Measurements from ENCODE around the gene PRSS53.
"Not testable (repeated sequence)": the region's sequence is repeated elsewhere in the genome, so short reads cannot be mapped to it uniquely, and the experiment has no call there.

Gene PRSS53

DNA sequence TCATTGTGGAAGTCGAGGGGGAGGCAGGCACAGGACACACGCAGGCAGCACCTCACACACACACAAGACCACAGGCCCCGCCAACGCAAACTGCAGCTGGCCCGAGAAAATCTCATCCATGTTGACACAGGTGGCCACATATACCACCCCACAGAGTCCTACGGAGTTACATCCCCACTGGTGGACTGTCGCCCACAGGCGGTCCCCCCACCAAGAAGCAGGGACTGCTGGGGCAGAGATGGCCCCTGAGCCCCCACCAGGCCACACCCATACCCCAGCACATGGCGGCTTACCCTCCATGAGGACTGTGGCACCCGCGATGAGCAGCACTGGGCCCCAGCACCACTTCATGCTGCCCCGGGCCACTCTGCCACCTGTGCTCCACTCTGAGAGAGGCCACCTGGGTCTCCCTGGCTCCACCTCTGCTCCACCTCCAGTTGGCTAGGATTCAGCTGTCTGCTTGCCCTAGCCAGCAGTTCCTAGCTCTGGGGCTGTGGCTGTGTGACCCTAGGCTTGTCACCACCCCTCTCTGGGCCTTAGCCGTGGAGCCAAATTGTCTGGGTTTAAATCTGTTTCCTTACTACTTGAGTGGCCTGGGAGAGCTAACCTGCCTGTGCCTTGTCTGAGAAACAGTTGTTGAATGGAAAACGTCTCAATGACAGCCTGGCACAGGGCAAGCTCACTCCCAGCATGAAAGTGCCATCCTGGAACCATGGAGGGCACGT lies at the start of gene PRSS53:
TSS of gene PRSS53 (minus strand) at position 485 of the 725 bp plus-strand sequence. CDS start at position 351, 134 bp downstream.
- no peak for DNase-seq

DNA sequence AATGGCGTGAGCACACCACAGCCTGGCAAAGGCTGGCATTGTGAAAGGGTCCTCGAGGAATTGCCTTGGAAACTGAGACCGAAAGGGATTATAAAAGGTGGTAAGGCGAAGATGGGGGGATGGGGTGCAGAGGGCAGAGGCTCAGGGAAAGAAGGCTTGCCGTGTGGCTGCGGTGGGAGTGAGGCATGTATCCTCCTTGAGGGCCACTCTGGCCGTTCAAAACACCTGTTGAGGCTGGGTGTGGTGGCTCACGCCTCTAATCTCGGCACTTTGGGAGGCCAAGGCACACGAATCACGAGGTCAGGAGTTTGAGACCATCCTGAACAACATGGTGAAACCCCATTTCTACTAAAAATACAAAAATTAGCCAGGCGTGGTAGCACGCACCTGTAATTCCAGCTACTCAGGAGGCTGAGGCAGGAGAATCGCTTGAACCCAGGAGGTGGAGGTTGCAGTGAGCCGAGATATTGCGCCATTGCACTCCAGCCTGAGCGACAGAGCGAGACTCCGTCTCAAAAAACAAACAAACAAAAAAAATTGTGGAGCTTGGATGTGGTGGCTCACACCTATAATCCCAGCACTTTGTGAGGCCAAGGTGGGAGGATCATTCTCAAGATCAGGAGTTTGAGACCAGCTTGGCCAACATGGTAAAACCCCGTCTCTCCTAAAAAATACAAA lies 48.2 kb upstream of the PRSS53 start:
- DNase-seq, result not testable (repeated sequence)

DNA sequence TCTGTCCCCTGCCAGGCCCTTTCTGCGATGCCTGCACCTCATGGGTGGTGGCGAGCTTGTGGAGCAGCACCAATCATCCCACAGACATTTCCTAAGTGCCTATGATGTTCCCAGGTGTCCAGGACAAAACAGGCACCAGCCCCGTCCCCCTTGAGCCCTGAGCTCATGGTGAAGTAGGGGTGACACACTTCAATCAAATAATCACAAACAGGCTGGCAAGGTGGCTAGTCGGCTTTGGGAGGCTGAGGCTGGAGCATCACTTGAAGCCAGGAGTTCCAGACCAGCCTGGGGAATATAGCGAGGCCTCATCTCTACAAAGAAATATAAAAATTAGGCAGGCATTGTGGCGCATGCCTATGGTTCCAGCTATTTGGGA lies 47.5 kb upstream of the PRSS53 start:
- no peak for DNase-seq

DNA sequence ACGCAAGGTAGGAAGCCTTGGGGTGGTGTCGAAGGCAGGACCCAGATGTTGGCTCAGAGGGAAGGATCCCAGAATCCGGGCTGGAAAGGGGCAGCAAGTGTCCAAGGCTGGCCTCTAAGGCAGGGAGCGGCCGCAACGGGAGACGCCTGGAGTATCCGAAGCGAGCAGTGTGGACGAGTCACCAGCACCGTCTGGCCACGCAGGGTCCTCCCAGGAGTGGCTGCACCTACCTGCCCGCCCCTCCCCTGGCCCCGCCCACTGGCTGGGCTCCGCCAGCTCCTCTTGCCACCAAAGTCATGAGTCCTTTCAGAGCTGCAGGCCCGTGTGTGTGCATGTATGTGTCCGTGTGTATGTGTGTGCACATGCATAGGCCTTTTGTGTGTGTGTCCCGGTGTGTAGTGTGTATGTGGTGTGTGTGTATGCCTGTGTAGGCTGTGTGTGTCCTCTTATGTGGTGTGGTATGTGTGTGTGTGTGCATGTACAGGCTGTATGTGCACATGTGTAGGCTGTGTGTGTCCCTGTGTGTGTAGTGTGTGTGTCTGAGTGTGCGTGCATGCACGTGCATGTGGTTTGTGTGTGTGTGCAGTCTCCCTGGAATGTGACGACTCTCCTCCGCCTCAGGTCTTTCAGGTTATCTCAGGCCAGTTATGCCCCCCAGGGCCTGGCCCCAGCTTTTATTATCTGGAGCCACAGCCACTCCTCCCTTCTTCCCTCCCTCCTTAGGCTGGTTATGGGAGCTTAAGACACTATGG lies 47.0 kb upstream of the PRSS53 start, which contains the start of gene PRSS8:
TSS of gene PRSS8 (minus strand) at position 193 of the 752 bp plus-strand sequence. CDS start 229 bp downstream, outside the sequence.
- DNase-seq, result peak; percentile 32

DNA sequence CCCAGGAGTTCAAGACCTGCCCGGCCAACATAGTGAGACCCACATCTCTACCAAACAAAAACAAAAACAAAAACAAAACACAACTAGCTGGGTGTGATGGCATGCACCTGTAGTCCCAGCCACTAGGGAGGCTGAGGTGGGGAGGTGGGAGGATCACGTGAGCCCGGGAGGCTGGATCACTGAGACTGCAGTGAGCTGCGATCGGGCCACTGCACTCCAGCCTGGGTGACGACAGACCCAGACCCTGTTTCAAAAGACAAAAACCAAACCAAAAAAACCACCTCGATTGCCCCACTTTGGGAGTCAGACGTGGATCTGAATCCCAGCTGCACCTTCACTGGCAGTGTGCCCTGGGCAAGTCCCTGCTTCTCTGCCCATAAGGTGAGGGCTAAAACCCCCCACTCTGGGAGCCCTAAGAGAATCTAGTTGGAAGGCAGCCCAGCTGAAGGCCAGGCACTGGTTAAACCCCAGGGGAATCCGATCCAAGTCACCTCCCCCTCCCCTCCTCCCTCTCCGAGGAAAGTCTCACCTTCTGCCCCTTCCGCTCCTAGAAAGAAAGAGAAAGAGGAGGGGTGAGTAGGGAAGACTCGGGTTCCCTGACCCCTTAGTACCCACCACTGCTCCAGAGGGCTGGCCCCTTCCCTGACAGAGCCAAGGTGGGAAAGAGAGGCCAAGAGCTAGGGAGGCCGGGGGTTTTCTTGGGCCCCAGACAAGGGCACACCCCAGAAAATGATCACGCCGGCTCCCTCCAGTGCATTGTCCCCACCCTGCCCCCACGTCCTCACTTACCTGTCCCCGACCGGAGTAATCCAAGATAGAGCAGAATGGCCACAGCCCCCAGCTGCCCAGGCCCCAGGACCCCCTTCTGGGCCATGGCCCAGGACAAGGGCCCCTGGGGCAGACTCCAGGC lies 46.1 kb upstream of the PRSS53 start:
- no peak for DNase-seq

DNA sequence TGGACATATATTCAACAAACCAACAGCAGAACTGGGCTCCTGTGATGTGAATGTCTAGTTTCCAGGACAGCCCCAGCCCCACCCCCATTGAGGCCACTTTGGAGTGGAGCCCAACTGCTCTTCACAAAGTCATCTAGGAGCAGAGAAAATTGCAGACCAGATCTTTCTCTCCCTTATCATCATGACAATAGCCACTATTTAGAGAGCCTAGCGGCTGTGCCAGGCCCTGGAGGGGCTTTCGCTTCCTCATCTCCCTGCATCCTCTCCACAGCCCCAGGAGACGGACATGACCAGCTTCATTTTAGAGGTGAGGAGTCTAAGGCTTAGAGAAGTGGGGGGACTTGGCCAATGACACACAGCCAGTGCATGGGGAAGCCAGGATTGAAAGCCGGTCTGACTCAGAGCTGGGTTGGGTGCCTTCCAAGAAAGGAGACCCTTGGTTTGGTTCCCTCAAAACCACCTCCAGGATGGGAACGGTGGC lies 45.4 kb upstream of the PRSS53 start:
- DNase-seq, result no peak

DNA sequence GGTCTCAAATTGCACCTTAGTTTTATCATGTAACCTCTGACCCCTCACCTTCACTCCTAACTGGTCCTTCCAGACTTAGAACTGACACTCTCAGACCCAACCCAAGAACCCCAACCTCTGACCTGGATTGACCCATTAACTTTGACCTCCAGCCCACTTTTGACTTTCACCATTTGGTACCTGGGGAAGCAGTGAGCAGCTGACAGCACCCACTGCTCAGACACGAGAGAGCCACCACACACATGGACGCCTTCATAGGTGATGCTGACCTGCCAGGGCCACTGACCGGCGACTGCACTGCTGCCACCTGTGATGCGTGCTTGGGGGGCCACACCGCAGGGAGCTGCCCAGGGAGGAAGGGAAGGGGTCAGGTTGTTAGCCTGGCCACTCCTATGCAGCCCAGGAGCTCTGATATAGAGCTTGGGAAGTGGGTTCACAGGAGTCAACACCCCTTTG lies 44.3 kb upstream of the PRSS53 start:
- DNase-seq, result no peak

DNA sequence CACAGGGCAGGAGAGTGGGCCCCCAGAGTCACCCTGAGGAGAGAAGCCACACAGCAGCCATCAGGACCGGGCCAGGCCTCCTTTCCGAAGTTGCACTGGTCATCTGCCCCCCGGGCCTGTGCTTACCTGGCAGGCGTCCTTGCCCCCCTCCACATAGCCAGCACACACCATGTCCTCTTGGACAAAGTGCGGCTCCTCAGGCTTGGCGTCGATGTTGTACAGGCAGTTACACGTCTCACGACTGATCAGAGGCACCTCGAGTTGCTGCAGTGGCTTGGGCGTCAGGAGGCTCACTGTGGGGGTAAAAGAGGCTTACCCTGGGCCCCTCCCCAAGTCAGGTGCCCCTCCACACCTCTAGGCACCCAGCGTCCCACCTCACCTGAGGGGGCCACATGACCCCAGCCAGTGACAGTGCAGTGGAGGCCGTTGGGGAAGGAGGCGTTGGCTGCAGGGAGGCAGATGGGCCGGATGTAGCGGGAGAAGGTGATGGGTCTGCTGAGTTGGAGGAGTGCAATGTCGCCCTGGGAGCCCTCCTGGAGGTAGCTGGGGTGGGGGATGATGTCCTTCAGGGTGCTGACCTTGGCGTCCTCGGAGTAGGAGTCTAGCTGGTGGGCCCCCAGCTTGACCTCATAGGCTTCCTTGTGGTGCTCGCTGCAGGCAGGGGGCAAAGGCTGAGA lies 43.7 kb upstream of the PRSS53 start:
- DNase-seq, result no peak

DNA sequence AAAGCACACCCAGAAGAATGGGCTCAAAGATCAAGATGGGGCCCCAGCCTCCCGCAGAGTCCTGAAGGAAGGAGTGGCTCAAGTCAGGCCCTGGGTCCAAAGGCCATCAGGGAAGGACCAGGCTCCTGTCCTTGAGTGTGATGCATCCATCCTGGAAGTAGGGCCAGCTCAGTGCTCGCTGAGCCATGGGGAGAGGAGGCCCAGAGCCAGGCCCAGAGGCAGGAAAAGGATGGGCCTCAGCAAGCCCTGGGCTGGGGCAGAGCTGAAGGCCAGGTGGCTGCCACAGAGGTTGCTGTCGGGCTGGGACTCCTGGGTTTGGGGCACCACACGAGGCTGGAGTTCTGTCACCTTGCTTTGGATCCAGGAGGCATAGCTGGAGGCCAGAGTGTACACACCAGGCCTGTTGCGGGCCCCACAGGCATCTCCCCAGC lies 43.1 kb upstream of the PRSS53 start:
- no peak for DNase-seq

DNA sequence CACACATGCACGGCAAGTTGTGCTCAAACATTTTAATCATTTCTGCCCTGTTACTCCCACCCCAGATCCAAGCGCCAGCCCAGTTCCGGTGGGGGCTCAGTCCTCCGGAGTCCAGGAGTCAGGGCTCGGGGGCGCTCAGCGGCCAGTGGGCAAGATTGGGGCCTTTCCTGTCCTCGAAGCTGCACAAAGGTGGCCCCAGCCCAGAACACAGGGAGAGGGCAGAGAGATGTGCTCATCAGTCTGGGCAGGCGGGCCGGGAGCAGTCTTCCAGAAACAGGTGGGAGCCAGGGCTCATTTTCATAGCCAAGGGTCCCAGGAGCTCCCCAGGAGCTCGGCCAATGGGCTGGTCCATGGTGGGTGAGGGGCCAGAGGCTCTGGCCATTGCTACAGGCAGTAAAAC lies 42.7 kb upstream of the PRSS53 start:
- no peak for DNase-seq

DNA sequence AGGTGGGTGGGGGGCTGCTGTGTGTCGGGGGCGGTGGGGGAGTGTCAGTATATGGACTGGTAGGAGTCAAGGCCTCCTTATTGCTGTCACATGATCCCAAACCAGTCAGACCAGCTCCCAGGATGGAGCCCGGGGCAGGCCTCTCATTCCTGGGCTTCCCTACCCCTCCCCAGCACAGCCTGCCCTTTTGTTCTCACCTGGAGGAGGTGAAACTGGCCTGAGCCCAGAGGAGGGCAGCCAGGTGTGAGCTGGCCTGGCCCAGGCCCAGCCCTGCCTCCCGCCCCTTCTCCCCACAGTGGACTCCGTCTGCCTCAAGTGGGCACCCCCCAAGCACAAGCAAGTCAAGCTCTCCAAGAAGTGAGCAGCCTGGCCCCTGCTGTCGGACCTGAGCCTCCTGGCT lies 42.2 kb upstream of the PRSS53 start:
- no peak for DNase-seq

DNA sequence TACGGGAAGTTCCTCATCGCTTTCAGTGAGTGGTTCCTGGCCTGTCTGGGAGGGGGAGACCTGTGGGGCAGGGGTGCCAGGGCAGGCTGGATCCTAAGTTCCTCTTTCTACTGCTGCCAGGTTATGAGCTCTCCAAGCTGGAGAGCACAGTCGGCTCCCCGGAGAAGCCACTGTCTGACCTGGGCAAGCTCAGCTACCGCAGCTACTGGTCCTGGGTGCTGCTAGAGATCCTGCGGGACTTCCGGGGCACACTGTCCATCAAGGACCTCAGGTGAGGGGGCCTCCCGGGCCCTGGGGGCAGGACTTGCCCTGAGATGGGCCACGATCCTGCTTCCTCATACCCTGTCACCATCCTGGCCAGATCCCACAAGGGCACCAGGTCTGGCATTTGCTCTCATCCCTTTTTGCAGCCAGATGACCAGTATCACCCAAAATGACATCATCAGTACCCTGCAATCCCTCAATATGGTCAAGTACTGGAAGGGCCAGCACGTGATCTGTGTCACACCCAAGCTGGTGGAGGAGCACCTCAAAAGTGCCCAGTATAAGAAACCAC lies 41.7 kb upstream of the PRSS53 start:
- DNase-seq, result no peak

DNA sequence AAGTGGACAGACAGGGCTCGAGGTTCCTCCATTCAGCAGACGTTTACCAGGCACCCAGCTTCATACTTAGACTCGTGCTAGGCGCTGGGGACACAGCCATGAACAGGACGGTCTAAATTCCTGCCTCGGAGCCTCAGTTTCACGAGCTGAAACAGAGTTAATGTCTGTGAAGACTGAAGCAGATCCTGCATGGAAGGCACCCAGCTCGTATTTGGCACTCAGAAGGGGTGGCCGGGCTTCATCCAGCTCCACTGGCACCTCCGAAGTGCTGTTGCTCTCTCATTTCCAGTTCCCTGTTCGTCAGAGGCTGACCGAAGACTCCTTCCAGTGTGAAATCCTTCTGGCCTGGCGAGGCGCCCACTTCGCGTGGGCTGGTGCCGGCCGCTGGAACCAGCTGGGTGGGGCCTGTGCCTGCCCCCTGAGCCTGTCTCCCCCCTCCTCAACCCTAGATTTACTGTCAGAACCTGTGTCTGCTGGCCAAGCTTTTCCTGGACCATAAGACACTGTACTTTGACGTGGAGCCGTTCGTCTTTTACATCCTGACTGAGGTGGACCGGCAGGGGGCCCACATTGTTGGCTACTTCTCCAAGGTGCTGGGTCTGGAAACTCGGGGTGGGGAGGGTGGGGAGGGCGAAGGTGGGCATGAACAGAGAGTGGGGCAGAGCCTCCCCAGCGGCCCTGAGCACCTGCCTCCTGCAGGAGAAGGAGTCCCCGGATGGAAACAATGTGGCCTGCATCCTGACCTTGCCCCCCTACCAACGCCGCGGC lies 41.0 kb upstream of the PRSS53 start:
- DNase-seq, result no peak

DNA sequence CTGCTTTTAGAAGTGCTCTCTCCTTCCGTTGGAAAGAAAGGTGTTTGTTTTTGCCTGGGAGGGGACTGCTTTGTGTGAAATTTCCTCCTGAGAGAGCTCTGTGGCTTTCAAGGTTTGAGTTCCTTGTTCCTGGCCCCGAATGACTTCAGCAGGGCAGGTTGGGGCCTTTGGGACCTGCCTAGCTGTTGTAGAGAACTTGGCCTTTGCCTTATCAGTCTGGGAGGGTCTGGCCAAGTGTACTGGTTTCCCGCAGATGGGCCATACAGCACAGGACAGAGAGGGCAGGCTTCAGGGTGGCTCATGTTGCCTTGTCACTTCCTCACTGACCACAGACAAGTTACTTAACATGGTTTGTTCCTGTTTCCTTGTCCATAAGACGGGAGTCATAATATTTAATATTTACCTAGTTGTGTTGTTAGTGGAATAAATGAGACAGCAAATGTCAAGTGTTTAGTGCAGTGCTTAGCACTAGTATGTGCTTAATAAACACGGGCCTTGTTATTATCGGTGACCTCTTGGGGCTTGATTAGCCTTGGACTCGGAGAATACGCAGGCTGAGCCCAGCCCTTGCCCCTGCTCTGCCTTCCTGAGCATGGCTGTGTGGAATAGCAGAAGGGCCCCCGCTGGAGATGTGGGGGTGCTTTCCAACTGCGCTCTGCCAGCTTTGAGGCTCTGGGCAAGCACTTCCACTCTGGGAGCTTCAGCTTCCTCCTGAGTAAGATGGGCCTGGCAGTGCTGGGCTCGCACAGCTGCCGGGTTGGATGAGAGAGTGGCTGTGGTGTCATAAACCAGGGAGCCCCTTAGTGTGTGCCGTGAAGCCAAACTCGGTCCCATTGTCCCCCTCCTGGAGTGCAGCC lies 40.2 kb upstream of the PRSS53 start:
- no peak for DNase-seq

DNA sequence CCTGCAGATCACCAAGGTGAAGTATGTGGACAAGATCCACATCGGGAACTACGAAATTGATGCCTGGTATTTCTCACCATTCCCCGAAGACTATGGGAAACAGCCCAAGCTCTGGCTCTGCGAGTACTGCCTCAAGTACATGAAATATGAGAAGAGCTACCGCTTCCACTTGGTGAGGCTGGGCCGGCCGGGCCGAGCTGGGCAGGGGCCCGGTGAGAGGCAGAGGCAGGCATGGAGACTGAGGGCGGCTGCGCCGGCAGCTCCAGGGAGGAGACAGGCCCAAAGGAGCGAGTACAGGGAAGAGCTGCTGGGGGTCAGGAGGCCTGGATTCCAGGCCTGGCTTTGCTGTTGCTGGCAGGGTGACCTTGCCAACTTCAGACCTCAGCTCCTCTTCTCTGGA lies 38.4 kb upstream of the PRSS53 start:
- DNase-seq, result no peak

DNA sequence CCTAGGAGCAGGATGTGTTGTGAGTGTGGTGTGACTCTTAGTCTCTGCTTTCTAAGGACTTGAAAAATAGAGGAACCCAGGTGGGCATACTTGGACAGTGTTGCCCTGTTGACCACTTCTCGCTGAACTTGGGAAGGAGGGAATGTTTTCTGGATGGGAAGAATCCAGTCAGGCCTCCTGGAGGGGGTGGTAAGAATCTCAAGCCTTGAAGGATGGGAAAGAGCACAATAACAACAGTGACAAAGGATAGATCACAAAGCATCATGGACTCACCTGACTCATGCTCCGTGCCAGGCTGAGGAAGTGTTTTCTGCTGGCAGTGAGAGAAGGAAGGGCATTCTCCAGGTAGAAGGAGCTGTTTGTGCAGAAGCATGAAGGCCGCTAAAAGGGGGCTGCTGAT lies 37.1 kb upstream of the PRSS53 start:
- no peak for DNase-seq

DNA sequence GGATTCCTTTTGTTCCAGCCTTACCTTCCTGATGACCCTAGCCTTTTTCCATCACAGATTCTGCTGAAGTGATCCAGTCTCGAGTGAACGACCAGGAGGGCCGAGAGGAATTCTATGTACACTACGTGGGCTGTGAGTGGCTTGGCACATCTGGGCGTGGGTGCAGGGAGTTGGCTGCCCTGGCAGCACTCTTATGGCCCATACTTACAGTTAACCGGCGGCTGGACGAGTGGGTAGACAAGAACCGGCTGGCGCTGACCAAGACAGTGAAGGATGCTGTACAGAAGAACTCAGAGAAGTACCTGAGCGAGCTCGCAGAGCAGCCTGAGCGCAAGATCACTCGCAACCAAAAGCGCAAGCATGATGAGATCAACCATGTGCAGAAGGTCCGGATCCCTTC lies 31.4 kb upstream of the PRSS53 start:
- no peak for DNase-seq

DNA sequence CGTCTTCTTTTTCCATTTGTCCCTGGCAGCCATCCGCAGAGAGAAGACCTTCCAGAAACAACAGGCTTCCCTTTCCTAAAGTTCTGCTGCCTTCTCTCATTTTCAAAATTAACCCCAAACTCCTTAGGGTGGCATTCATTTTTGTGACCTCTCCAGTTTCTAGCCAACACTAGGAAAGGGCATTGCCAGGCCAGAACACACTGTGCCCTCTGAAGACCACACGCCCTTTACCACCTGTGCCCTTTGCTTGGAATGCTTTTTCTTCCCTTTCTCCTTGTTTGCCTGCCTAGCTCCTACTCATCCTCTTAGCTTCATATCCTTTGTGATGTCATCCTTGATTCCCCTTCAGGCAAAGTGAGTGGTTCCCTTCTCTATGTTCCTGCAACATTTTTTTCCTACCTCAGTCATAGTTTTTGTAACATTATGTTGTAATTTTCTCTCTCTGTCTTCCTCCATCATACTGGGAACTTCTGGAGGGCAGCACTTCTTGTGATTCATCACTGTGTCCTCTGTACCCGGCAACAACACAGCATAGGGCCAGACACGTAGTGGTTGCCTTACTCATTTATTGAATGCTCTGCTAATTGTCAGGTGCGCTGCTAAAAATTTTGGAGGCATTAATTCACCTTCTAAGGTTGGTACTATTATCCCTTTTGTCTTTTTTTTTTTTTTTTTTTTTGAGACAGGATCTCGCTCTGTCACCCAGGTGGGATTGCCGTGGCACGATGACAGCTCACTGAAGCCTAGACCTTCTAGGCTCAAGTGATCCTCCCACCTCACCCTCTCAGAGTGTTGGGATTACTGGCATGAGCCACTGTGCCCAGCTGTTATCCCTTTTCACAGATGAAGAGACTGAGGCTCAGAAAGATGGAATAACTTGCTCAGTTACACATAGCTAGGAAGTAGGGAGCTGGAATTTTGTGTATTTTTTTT lies 29.7 kb upstream of the PRSS53 start:
- DNase-seq, result no peak

Measured in NCI-H146 (cell line).